GM20000 (cell line): ENCODE results near the gene BAG3.
A peak's percentile ranks its signal among the peaks of the same experiment; 100 is the strongest.

ENCODE experiments used
- DNase-seq: peaks from one replicate; pipeline ENCODE4 v3.0.0; 2012; ENCODE audit warnings: low spot score
- TF ChIP-seq, protein P1 (sequence below): IDR thresholded peaks from 2 replicates; pipeline ENCODE4 v1.5.1; 2012; ENCODE audit warnings: mild to moderate bottlenecking, control low read depth; ENCODE audit errors: extremely low read depth, missing control alignments

Gene BAG3

DNA sequence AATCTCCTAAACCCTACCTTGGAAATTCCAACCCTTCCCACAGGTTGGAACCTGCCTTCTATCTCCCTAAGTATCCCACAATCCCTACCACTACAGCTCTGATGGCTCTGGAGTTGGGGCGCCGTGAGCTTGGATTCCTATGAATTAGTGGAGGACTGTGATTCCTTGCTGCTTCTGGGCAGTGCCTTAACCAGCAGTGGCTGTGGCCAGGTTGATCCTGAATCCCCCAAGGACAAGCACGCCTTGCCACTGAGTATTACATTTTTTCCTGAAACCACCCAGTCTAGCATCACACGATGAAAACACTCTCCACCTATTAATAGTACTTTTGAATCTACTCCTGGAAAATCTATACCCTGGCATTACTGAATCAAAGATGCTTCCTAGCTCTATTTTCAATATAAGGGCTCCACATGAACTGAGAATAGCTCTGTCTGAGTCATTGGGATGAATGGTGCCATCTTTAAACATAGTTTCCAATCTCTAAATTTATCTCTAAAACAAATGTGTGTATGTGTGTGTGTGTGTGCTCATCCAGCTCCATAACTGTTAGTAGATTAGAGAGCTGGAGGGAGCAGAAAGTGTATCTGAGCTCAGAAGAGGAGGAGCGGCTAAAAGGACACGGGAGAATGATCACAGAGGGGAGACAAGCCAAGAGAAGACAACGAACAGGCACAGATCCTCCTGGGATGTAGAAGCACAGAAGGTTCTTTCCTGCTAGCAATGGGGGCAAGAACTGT is 62.7 kb downstream of the BAG3 start:
- TF ChIP-seq, protein P1, sequence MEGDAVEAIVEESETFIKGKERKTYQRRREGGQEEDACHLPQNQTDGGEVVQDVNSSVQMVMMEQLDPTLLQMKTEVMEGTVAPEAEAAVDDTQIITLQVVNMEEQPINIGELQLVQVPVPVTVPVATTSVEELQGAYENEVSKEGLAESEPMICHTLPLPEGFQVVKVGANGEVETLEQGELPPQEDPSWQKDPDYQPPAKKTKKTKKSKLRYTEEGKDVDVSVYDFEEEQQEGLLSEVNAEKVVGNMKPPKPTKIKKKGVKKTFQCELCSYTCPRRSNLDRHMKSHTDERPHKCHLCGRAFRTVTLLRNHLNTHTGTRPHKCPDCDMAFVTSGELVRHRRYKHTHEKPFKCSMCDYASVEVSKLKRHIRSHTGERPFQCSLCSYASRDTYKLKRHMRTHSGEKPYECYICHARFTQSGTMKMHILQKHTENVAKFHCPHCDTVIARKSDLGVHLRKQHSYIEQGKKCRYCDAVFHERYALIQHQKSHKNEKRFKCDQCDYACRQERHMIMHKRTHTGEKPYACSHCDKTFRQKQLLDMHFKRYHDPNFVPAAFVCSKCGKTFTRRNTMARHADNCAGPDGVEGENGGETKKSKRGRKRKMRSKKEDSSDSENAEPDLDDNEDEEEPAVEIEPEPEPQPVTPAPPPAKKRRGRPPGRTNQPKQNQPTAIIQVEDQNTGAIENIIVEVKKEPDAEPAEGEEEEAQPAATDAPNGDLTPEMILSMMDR, result no peak
- DNase-seq, result no peak

DNA sequence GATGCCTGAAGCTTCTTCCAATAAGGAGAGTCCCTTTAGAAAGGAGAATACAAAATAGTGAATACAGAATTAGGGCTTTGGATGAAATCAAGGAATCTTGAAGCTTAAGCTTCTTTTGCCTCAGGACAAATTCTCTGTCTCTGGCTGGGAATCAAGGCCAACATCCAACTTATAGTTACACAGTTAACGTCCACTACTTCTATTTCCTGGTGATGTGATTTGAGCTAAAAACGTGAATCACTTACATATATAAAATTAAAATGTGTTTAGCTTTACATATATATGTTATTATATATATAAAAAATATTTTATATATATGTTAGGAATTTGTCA is 63.3 kb downstream of the BAG3 start:
- no peak for DNase-seq

DNA sequence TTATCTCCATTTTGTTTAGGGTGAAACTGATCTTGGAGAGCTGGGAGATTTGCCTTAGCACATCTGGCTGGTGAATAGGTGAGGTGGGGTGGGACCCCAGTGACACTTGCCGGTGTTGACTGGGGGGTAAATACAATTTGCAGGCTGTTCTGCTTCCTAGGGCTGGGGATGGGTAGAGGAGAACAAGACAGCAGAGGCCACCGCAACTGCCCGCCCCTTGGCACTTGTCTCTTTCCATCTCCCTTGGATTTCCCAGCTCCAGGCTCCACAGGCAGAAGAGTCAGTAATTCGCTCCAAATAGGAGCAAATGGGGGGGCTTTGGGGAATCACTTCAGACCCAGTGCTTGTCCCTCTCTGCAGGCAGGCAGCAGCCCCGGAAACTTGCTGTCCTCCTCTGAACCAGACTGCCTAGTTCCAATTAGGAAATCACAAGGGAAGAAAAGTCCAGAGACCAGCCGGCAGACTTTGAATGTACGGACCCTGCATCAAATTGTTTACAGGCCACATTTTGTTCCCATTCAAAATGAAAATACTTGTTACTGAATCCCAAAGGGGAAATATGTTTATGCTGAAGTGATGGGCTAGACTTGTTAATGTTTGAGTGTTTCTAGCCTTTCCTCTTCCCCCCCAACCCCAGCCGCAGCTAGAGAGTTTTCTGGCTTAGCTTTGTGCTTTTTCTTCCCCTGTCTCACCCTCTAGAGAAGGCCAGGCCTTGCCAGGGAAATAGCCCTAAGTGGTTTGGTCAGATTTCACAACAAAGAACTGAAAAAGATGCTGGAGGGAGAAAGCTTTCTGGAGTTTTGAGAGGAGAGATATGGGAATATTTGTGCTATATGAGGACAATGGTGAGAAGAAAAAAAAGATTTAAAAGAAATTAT is 64.7 kb downstream of the BAG3 start:
- no peak for DNase-seq
- TF ChIP-seq, protein P1, result no peak

More for the DNA sequence above, 63.3 kb downstream of the BAG3 start:
- TF ChIP-seq, protein P1, result no peak

DNA sequence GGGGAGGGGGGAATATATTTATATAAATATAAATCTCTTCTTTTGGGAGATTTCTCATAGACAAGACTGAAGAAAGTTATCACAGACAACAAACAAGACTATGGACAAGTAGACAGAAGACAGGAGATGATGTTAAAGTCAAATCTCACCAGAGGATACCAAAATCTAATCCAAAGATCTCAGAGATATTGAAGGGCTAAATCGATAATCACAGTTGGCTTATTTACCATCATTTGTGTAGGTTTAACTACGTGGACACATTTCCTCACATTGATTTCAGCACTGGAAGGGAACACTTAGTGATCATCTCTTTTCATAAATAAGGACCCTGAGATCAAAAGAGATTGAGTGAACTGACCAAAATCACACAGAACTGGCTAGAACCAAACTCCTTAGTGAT is 72.0 kb downstream of the BAG3 start:
- TF ChIP-seq, protein P1, result no peak
- no peak for DNase-seq

DNA sequence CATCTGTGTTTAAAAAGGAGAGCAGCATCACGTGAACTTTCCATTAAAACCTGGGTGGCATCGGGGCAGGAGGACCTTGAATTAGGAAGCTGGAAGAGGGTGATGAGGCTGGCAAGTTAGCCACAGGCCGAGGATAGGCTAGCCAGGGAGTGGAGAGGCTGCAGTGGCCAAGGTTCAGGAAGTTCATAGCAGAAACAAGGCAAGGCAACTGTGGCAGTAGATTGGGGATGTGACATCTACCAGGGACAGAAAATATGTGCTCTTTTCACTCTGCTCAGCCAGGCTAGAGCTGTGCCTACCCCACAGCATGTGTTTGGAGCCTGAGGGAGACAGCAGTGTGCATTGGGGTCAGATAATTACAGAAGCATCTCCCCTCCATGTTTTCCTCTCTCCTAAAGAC is 72.4 kb downstream of the BAG3 start:
- TF ChIP-seq, protein P1, result no peak
- no peak for DNase-seq

DNA sequence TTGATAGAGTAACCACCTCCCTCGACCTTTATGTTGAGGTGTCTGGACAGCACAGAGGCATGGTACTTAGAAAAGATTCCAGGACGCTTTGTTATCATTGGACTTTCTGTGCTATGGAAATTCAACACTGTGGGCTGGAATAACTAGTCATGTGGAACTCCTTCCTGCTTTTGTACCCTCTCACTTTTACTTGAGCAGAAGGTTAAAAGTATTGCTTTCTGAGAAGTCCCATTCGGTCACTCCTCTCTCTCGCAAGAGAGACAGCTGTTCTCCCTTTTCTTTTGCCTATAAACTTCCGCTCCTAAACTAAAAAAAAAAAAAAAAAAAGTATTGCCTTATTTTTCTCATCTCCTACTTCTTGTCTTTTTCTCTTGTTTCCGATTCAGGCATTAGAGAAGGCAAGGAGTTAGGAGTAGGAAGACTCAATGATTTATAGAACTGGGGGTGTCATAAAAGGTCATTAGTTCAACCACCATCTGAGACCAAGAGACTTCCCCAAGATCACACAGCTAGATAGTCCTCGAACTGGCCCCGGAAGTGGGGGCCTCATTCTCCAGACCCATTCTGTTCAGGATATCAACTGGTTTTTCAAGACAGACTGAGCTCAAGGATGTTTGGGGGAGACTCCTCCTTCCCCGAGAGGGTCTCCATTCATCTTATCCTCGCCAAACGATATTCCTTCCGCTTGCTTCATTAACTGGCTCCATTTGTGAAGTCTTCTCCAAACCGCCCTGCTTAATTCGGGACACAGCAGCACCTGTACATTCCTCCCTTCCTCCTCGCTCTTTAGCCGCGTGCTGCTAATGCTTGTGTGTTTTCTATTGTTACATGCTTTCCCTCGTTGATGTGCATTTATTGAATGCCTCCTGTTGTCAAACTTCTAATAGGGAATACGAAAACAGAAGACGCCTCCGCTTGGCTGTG is 73.7 kb downstream of the BAG3 start:
- TF ChIP-seq, protein P1, result no peak

More for the DNA sequence above, 73.7 kb downstream of the BAG3 start:
- DNase-seq, result peak; percentile 66
